Duodenal mucosa (tissue), 2 donors: Measurements from ENCODE around the gene XPNPEP1.

Experiments
- H3K27ac ChIP-seq: one replicate; pipeline ENCODE4 v1.7.0; 2013; ENCODE audit warnings: low read depth, low read length
- H3K27me3 ChIP-seq, 2 donors: one replicate each; pipeline ENCODE4 v1.7.0; 2013; ENCODE audit warnings: low read length in 2 of 2, control low read depth in 1 of 2; ENCODE audit not compliant: insufficient read depth in 2 of 2, control insufficient read depth in 1 of 2
- H3K36me3 ChIP-seq, 2 donors: one replicate each; pipeline ENCODE4 v1.7.0; 2013; ENCODE audit warnings: low read length in 2 of 2, control low read depth in 1 of 2; ENCODE audit not compliant: insufficient read depth in 2 of 2, control insufficient read depth in 1 of 2
- H3K4me1 ChIP-seq, 2 donors: one replicate each; pipeline ENCODE4 v1.7.0; 2013; ENCODE audit warnings: low read length in 2 of 2, control low read depth in 1 of 2; ENCODE audit not compliant: insufficient read depth in 2 of 2, control insufficient read depth in 1 of 2
- H3K4me3 ChIP-seq, 2 donors: one replicate each; pipeline ENCODE4 v1.7.0; 2013; ENCODE audit warnings: low read length in 2 of 2, low read depth in 1 of 2
- H3K9ac ChIP-seq, 2 donors: one replicate each; pipeline ENCODE4 v1.7.0; 2013; ENCODE audit warnings: low read length in 2 of 2, low read depth in 1 of 2
- H3K9me3 ChIP-seq, 2 donors: one replicate each; pipeline ENCODE4 v1.7.0; 2013; ENCODE audit warnings: low read length in 2 of 2, control low read depth in 1 of 2; ENCODE audit not compliant: control insufficient read depth in 1 of 2

The XPNPEP1 gene

GRCh38 chr10:109922976-109923921 lies at the start of gene XPNPEP1:
Gene XPNPEP1, minus strand, starts transcription at chr10:109923511. Its CDS starts 78 bp downstream, at chr10:109923433.
- no peaks in the 10 kb centered on the region for H3K9me3 ChIP-seq
- peaks cover 22 to 28% of the 10 kb centered on the region in 2 donors for H3K4me1 ChIP-seq
- peak within 1 kb of the TSS; percentile 79 to 88 for H3K4me3 ChIP-seq
- no peaks in the 10 kb centered on the region for H3K27me3 ChIP-seq
- no peaks in the 10 kb centered on the region for H3K36me3 ChIP-seq
- H3K9ac ChIP-seq = peak within 1 kb of the TSS; percentile 86 to 93
- H3K27ac ChIP-seq = peak within 1 kb of the TSS; percentile 92

GRCh38 chr10:109972372-109973001 lies 49.2 kb upstream of the XPNPEP1 start:
- peaks cover 65 to 76% of the 10 kb centered on the region in 2 donors for H3K4me1 ChIP-seq

GRCh38 chr10:109971634-109972033 lies 48.3 kb upstream of the XPNPEP1 start:
- Histone ChIP-seq H3K27me3 (no peaks in the 10 kb centered on the region), H3K4me1 (peaks cover 65 to 77% of the 10 kb centered on the region in 2 donors), H3K9ac (no peak overlapping the region), H3K27ac (no peak overlapping the region), H3K36me3 (no peaks in the 10 kb centered on the region), H3K4me3 (no peak overlapping the region), H3K9me3 (no peaks in the 10 kb centered on the region)

More at GRCh38 chr10:109972372-109973001, 49.2 kb upstream of the XPNPEP1 start:
- H3K27ac ChIP-seq = no peak overlapping the region
- H3K27me3 ChIP-seq = no peaks in the 10 kb centered on the region
- H3K9me3 ChIP-seq = no peaks in the 10 kb centered on the region
- H3K36me3 ChIP-seq = no peaks in the 10 kb centered on the region
- H3K4me3 ChIP-seq = no peak overlapping the region
- no peak overlapping the region for H3K9ac ChIP-seq

- peaks cover 69 to 77% of the 10 kb centered on the region in 2 donors for H3K4me1 ChIP-seq
- no peak overlapping the region for H3K9ac ChIP-seq
- H3K4me3 ChIP-seq = peak overlapping the region in 1 of 2 donors; percentile 2
- no peaks in the 10 kb centered on the region for H3K27me3 ChIP-seq
- no peaks in the 10 kb centered on the region for H3K9me3 ChIP-seq
- H3K36me3 ChIP-seq = no peaks in the 10 kb centered on the region
- H3K27ac ChIP-seq = no peak overlapping the region
Measured at GRCh38 chr10:109969760-109970346, 46.5 kb upstream of the XPNPEP1 start.

GRCh38 chr10:109968953-109969759 lies 45.8 kb upstream of the XPNPEP1 start:
- Histone ChIP-seq H3K9ac (no peak overlapping the region), H3K4me1 (peaks cover 65 to 76% of the 10 kb centered on the region in 2 donors), H3K27me3 (no peaks in the 10 kb centered on the region), H3K27ac (no peak overlapping the region), H3K4me3 (peak overlapping the region in 1 of 2 donors; percentile 2), H3K9me3 (no peaks in the 10 kb centered on the region), H3K36me3 (no peaks in the 10 kb centered on the region)

- Histone ChIP-seq H3K27ac (no peak overlapping the region), H3K4me1 (peaks cover 56 to 66% of the 10 kb centered on the region in 2 donors), H3K4me3 (no peak overlapping the region), H3K9ac (no peak overlapping the region), H3K9me3 (no peaks in the 10 kb centered on the region), H3K27me3 (no peaks in the 10 kb centered on the region), H3K36me3 (no peaks in the 10 kb centered on the region)
Measured at GRCh38 chr10:109967739-109968088, 44.4 kb upstream of the XPNPEP1 start.

- no peaks in the 10 kb centered on the region for H3K27me3 ChIP-seq
- no peak overlapping the region for H3K27ac ChIP-seq
- peaks cover 50 to 60% of the 10 kb centered on the region in 2 donors for H3K4me1 ChIP-seq
- no peak overlapping the region for H3K4me3 ChIP-seq
- H3K9ac ChIP-seq = no peak overlapping the region
- H3K9me3 ChIP-seq = no peaks in the 10 kb centered on the region
- H3K36me3 ChIP-seq = no peaks in the 10 kb centered on the region
Measured at GRCh38 chr10:109966961-109967738, 43.8 kb upstream of the XPNPEP1 start.

- no peaks in the 10 kb centered on the region for H3K27me3 ChIP-seq
- no peak overlapping the region for H3K9ac ChIP-seq
- H3K27ac ChIP-seq = no peak overlapping the region
- no peaks in the 10 kb centered on the region for H3K36me3 ChIP-seq
- peaks cover 33 to 40% of the 10 kb centered on the region in 2 donors for H3K4me1 ChIP-seq
- no peak overlapping the region for H3K4me3 ChIP-seq
- H3K9me3 ChIP-seq = no peaks in the 10 kb centered on the region
Measured at GRCh38 chr10:109964318-109964717, 41.0 kb upstream of the XPNPEP1 start.

- Histone ChIP-seq H3K27ac (no peak overlapping the region), H3K27me3 (no peaks in the 10 kb centered on the region), H3K4me3 (no peak overlapping the region), H3K4me1 (peaks cover 27 to 34% of the 10 kb centered on the region in 2 donors), H3K36me3 (no peaks in the 10 kb centered on the region), H3K9ac (no peak overlapping the region), H3K9me3 (no peaks in the 10 kb centered on the region)
Measured at GRCh38 chr10:109963439-109963838, 40.1 kb upstream of the XPNPEP1 start.
